Measurements from ENCODE around the gene CLPSL2.

- TF ChIP-seq POLR2A (IDR thresholded peaks at IDR 0.05) (no peak), CTCF (IDR thresholded peaks at IDR 0.05) (no peak)
Observed at GRCh38 chr6:35739645-35740524, 36.5 kb upstream of the CLPSL2 start.

Data from body of pancreas (tissue), 4 donors.